Stimulated activated CD4-positive, alpha-beta T cell treated with anti-CD3 and anti-CD28 coated beads, Interleukin-1b, Interleukin-23, amount 100 ng/mL, for 1 hour (primary cell): ENCODE measurements around the gene ZNF569.
"Not testable (repeated sequence)": the region's sequence is repeated elsewhere in the genome, so short reads cannot be mapped to it uniquely, and the experiment has no call there.

Experiments used
- DNase-seq, 2 donors: peaks; one replicate each; pipeline ENCODE4 v3.0.0-alpha.2; 2020; ENCODE audit warnings: low read depth in 2 of 2

ZNF569 gene

DNA sequence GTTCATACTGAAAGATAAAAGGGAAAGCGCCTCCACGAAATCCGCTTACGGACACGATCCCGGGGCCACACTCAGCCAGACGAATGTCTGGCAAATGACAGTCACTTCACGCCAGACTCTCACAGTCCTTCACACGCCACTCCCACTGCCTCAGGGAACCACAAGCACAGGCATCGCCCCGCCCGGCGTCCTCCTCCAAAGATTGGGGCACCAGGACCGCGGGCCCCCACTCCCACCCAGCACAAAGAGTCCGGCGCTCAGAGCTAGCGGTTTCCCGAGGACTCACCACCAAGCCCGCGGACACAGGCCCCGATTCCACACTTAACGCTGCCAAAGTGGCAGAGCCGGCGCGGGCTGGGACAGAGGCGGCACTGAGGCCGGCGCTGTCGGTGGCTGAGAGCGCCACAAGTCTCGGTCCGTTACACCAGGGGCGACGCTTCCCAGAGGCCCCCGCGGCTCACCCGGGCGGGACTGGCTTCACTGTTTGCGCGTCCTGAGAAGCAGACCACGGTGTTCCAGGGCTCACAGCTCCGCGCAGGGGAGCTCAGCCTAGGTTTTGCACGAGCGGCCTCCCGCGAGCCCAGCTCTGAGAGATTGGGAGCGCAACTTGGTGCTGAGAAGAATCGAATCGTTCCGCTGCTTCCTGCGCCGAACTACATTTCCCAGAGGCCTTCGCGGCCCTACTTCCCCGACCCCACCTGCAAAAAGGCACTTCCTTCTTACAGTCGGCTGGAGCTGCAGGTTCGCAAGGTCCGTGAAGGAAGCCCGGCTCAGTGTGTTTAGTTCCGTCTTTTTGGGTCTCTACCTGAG is at the start of gene ZNF569:
TSS of gene ZNF569 (minus strand) at position 647 of the 810 bp plus-strand sequence. CDS start 22,523 bp downstream, outside the sequence.
- DNase-seq: peak; percentile 68 to 69

- no peak for DNase-seq
Observed at GRCh38 chr19:37513397-37513796, 46.2 kb upstream of the ZNF569 start.

- DNase-seq: no peak
Observed at GRCh38 chr19:37511821-37512220, 44.6 kb upstream of the ZNF569 start.

DNA sequence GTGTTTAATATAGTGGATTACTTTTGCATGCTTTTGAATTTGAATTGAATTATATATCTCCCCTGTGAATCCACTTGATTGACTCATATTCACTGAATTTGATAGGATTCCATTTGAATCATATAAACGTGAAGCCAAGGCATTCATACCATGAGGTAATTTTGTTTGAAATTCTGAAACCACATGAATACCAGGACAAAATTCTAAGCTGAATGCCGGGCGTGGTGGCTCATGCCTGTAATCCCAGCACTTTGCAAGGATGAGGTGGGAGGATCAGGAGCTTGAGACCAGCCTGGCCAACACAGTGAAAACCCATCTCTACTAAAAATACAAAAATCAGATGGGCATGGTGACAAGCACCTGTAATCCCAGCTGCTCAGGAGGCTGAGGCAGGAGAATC is 43.9 kb upstream of the ZNF569 start:
- DNase-seq: no peak

- no peak for DNase-seq
Observed at GRCh38 chr19:37507167-37507464, 39.9 kb upstream of the ZNF569 start.

DNA sequence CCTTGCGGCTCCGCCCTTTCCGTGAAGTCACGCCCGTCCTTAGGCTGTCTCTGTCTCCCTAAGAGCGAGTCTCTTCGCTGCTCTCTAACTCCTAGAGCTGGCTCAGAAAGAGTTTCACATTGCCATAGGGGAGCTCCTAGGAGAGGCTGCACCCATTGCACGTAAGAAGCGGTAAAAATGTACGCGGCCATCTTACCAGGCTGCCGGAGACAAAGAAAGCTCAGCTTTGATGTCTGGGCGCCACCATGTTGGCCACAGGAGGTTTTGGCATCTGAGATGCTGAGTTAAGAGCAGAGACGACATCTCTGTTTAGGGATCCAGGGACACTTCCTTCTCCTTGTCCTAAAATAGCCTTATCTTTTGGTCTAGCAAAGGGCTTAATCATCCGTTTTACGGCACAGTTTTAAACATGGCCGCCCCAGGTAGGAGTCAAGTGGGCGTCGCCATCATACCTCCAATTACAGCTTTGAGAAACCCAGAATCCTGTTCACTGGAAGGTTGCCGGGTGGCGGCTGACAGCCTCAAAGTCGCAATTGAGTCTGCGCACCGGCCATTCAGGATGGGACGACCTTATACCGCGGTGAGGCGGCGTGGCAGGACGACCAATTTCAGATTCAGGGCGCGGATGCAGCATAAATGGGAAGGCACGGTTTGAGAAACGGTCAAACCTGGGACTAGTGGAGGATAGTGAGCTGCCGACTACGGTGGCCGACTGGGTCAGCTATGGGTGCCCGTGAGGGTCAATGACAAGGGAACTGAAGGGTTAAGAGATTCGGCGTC is 39.3 kb upstream of the ZNF569 start, which contains the start of gene ZNF793:
TSS of gene ZNF793 (plus strand) at position 553 of the 780 bp plus-strand sequence. CDS start 16,501 bp downstream, outside the sequence.
- peak; percentile 42 to 62 for DNase-seq

DNA sequence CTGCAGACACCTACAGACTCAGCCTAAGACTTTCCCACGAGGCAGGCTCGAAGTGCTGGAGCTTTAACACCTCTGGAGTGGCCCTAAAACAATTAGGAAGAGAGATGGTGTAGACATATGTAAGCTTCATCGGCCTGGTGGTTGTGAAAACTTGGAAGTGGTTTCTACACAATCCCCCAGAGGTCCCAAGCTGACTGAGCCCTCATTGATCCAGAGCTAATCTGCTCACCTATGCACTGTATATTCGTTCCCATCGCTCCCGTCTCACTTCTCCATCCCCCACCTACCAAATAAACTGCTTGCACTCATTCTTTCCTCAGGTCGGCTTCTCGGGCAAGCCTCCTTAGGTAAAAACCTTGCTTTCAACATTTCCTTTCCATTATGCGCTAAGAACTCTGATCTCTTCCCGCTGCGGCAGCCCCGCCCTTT is 38.7 kb upstream of the ZNF569 start:
- peak in 1 of 2 donors; percentile 51 for DNase-seq

GRCh38 chr19:37492213-37492612 is 25.0 kb upstream of the ZNF569 start:
- DNase-seq: no peak

GRCh38 chr19:37484406-37485168 is 17.3 kb upstream of the ZNF569 start:
- DNase-seq: no peak

DNA sequence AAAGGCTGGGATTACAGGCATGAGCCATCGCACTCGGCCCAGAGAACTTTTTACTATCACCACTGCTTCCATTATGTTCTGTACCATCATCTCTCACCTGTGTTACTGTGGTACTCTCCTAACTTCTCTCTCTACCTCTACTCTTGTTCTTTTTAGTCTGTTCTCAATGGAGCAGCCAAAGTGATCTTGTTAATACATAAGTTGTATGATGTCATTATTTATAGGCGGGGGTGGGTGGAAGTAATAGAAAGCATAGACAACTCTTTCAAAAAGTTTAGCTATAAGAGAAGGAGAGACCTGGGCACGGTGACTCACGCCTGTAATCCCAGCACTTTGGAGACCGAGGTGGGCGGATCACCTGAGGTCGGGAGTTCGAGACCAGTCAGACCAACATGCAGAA is 4.9 kb upstream of the ZNF569 start:
- DNase-seq: no peak

- no peak for DNase-seq
Observed at GRCh38 chr19:37470216-37470615, 3.0 kb upstream of the ZNF569 start.

DNA sequence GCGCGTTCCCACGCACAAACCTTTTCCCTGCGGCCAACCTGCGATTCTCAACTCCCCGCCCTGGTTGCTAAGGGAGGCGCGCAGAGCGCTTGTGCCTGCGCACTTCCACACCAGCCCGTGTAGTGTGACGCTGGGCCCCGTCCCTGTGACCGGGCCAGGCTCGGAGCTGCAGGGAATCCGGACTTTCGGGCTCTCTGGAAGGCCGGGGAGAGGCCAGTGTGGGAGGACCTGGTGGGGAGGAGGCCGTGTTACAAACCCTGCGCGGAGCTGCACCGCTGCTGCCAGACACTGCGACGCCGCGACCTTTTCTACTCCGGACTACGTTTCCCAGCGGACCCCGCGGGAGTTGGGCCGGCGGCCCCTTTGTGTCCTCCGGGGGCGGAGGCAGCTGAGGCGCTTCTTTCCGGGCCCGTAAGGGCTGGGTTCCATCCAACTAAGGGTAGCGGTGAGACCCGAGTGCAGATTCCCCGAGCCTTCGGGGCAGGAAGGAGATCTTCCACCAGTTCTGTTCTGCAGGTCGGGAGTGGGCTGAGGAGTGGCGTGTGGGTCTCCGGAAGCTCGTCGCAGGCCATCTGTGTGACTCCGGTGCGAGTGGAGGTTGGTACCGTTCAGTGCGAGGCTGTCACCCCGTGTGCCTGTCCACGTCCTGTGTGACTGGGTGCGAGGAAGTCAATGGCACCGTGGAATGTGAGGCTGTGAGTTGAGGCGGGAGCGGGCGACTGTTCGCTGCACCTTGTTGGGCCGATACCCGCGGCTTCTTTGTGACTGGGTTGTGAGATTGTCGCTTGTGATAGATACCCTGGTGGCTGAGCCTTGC is 1.9 kb upstream of the ZNF569 start, which contains the start of gene ZNF570:
TSS of gene ZNF570 (plus strand) at position 396 of the 817 bp plus-strand sequence. CDS start 999 bp downstream, outside the sequence.
- peak; percentile 68 to 72 for DNase-seq

DNA sequence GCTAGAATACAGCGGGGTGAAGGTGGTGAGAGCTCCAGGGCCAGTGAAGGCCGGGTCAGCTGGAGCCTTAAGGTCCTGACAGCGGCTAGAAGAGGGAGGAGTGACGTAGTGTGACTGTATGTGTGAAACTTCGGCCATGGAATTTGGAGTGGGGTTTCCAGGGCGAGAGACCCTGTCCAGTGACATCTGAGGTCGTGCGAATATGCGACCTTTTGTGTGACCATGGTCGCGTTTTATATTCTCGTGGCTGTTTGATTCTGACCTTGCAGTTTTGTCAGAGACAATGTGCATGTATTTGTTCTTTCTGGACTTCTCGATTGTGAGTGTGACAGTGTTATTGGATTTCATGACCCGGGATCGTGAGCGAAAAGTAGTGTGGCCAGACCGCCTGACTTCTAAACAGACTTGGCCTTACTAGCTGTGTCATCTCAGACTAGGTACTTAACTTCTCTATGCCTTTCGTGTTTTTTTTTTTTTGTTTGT is 405 bp upstream of the ZNF569 start:
- DNase-seq: no peak

- no peak for DNase-seq
Observed at GRCh38 chr19:37466277-37466797, 907 bp downstream of the ZNF569 start.

DNA sequence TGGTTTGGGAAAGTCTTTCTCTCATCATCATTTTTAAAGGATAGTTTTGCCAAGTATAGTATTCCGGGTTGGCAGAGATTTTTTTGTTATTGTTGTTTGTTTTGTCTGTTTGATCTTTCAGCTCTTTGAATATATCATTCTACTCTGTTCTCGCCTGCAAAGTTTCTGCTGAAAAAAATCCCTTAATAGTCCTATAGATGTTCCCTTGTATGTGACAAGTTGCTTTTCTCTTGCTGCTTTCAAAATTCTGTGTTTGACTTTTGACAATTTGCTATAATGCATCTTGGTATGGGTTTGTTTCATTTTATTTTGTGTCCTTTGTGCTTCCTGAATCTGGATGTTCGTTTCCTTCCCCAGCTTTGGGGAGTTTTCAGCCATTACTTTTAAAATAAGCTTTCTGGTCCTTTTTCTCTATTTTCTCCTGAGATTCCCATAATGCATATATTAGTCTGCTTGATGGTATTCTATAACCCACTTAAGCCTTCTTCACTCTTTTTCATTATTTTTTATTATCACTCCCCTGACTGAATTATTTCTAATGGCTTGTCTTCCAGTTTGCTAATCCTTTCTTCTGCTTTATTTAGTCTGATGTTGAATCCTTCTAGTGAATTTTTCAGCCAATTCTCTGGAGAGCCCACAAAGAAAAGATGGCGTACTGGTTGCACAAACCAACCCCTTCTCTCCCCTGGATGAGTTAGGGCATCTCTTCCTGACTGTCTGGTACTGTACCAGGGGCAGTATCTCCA is 14.6 kb downstream of the ZNF569 start:
- DNase-seq: no peak

- DNase-seq: no peak
Observed at GRCh38 chr19:37413313-37414084, 53.7 kb downstream of the ZNF569 start.

DNA sequence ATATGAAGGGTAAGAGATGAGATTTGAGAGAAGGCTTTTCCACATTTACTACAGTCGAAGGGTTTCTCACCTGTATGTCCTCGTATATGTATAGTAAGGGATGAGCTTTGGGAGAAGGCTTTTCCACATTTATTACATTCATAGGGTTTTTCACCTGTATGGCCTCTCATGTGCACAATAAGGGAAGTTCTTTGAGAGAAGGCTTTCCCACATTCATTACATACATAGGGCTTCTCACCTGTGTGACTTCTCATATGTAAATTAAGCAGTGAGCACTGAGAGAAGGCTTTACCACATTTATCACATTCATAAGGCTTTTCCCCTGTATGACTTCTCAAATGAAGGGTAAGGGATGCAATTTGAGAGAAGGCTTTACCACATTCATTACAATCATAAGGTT is 54.5 kb downstream of the ZNF569 start:
- DNase-seq: no peak

GRCh38 chr19:37406140-37406846 is 61.0 kb downstream of the ZNF569 start:
- DNase-seq: not testable (repeated sequence)

DNA sequence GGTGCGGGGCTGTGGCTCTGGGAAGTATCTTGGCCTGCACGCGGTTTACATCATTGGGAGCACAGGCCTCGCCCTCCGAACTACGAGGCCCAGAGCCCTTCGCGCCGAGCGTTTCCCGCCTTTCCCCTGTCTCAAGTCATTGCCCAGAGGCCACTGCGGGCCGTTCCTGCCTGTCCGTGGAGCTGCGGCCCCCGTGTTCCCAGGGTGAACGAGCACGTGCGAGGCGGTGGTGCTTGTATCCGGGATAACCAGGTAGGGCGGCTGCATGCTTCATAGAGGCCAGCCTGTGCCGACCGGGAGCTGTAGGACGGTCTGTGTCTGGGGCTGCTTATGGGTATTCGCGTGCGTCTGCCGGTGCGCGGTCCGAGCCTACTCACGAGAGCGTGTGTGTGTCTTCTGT is 63.8 kb downstream of the ZNF569 start:
- no peak for DNase-seq
